Measurements from ENCODE around the gene F2R. TPM values are rescaled to one million over a fixed set of nuclear protein-coding genes. Genes with fewer than 3 reads are reported as not detected.

The F2R gene
- polyA plus RNA-seq, 1 donor (not counting 4 experiments of a cell fraction or from before 2014, with no cell fraction given), result 56.8 TPM

GRCh38 chr5:76672242-76672641, 43.7 kb upstream of the F2R start:
- no peak overlapping the region for H2AFZ ChIP-seq (ENCODE audit: control insufficient read depth, low read length)
- no peaks in the 10 kb centered on the region for H3K79me2 ChIP-seq (ENCODE audit: control insufficient read depth, insufficient read depth, low read length)
- dilution Hi-C loops (cut with MboI; ENCODE audit: extremely low pct_ligation_motif_present, low sequenced_read_pairs), result no loop called here
- no peaks in the 10 kb centered on the region for H3K9me3 ChIP-seq (ENCODE audit: control insufficient read depth, low read depth, low read length)
- H3K27ac ChIP-seq (ENCODE audit: control insufficient read depth, insufficient read depth, low read length), result no peak overlapping the region
- H3K27me3 ChIP-seq (ENCODE audit: control insufficient read depth, extremely low read depth, insufficient read depth, low read length), result no peaks in the 10 kb centered on the region
- no peak for DNase-seq (ENCODE audit: low read depth, low spot score)
- no peaks in the 10 kb centered on the region for H3K36me3 ChIP-seq (ENCODE audit: control insufficient read depth in 2 of 2, extremely low read depth in 1 of 2, insufficient read depth in 2 of 2, low read length in 2 of 2)
- no peak overlapping the region for H3K4me2 ChIP-seq (ENCODE audit: control insufficient read depth, extremely low read depth, insufficient read depth, low read depth, low read length)
- H3K9me1 ChIP-seq (ENCODE audit: control insufficient read depth, extremely low read depth, insufficient read depth, low read length), result no peaks in the 10 kb centered on the region
- peaks cover 3% of the 10 kb centered on the region for H3K4me1 ChIP-seq (ENCODE audit: control insufficient read depth, extremely low read depth, insufficient read depth, low read length)
- H3K4me3 ChIP-seq (ENCODE audit: control insufficient read depth in 2 of 3, extremely low read depth in 1 of 3, insufficient read depth in 2 of 3, low read depth in 1 of 3, low read length in 3 of 3), result no peak overlapping the region
- FAIRE-seq, result no peak
- no peak overlapping the region for H3K9ac ChIP-seq (ENCODE audit: control insufficient read depth, extremely low read depth, insufficient read depth, low read length)
- no peaks in the 10 kb centered on the region for H4K20me1 ChIP-seq (ENCODE audit: control insufficient read depth, extremely low read depth, insufficient read depth, low read length)
- TF ChIP-seq CTCF (optimal IDR thresholded peaks at IDR 0.05 in 1 of 3, IDR thresholded peaks at IDR 0.05 in 1 of 3, conservative IDR thresholded peaks at IDR 0.05 in 1 of 3; ENCODE audit: extremely low read depth in 1 of 3, insufficient read depth in 2 of 3, low read length in 3 of 3) (no peak), EZH2 (IDR thresholded peaks at IDR 0.05; ENCODE audit: low read length) (no peak)

DNA sequence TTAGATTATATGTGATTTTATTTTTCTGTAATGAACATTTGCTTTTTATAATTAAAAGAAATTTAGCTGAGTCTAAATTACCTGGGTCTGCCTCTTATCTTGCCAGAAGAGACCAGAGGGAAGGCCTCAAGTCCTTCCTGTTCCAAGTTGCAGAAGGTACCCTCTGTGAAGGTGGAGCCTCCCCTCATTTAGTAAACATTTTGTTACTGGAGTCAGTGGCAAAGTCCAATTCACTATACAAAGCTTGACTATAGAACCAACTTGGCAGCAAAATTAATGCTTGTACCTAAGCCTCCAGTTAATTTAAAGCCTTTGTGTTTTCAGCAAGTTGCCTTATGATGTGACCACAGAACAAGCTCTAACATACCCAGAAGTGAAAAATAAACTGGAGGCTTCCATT, 42.8 kb upstream of the F2R start:
- no peak overlapping the region for H3K4me3 ChIP-seq (ENCODE audit: control insufficient read depth in 2 of 3, extremely low read depth in 1 of 3, insufficient read depth in 2 of 3, low read depth in 1 of 3, low read length in 3 of 3)
- no peak overlapping the region for H3K27ac ChIP-seq (ENCODE audit: control insufficient read depth, insufficient read depth, low read length)
- no peaks in the 10 kb centered on the region for H3K79me2 ChIP-seq (ENCODE audit: control insufficient read depth, insufficient read depth, low read length)
- H3K27me3 ChIP-seq (ENCODE audit: control insufficient read depth, extremely low read depth, insufficient read depth, low read length), result no peaks in the 10 kb centered on the region
- no peak for TF ChIP-seq CTCF (optimal IDR thresholded peaks at IDR 0.05 in 1 of 3, IDR thresholded peaks at IDR 0.05 in 1 of 3, conservative IDR thresholded peaks at IDR 0.05 in 1 of 3; ENCODE audit: extremely low read depth in 1 of 3, insufficient read depth in 2 of 3, low read length in 3 of 3)
- TF ChIP-seq EZH2 (IDR thresholded peaks at IDR 0.05; ENCODE audit: low read length), result no peak
- H4K20me1 ChIP-seq (ENCODE audit: control insufficient read depth, extremely low read depth, insufficient read depth, low read length), result no peaks in the 10 kb centered on the region
- H3K9ac ChIP-seq (ENCODE audit: control insufficient read depth, extremely low read depth, insufficient read depth, low read length), result no peak overlapping the region
- DNase-seq (ENCODE audit: low read depth, low spot score) (no peak), FAIRE-seq (no peak)
- H2AFZ ChIP-seq (ENCODE audit: control insufficient read depth, low read length), result no peak overlapping the region
- H3K36me3 ChIP-seq (ENCODE audit: control insufficient read depth in 2 of 2, extremely low read depth in 1 of 2, insufficient read depth in 2 of 2, low read length in 2 of 2), result no peaks in the 10 kb centered on the region
- H3K4me1 ChIP-seq (ENCODE audit: control insufficient read depth, extremely low read depth, insufficient read depth, low read length), result peaks cover 3% of the 10 kb centered on the region
- H3K4me2 ChIP-seq (ENCODE audit: control insufficient read depth, extremely low read depth, insufficient read depth, low read depth, low read length), result no peak overlapping the region
- dilution Hi-C loops (cut with MboI; ENCODE audit: extremely low pct_ligation_motif_present, low sequenced_read_pairs), result no loop called here
- no peaks in the 10 kb centered on the region for H3K9me3 ChIP-seq (ENCODE audit: control insufficient read depth, low read depth, low read length)
- no peaks in the 10 kb centered on the region for H3K9me1 ChIP-seq (ENCODE audit: control insufficient read depth, extremely low read depth, insufficient read depth, low read length)

Data from keratinocyte (primary cell).